ENCODE measurements around the gene SEC63.
A peak's percentile ranks its signal among the peaks of the same experiment; 100 is the strongest.
"Not testable (repeated sequence)": the region's sequence is repeated elsewhere in the genome, so short reads cannot be mapped to it uniquely, and the experiment has no call there.

The SEC63 gene

DNA sequence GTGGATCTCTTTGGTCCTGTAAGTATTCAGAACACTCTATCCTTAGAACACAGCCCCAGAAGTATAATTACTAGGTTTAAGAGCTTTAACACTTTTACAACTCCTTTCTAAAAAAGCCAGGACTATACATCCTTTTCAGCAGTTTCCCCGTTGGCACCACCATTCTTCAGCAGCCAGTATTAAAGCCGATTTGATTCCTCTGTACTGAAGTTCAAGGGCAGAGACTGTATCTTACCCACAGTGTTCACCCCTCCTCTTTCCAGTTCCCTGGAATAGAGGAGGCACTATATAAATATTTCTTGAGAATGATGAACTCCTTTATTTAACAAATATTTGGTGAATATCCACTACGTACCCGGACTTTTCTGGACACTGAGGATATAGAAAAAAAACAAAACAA, 15.9 kb downstream of the SEC63 start:
- DNase-seq: no peak
- in situ Hi-C loops (cut with MboI; ENCODE audit: low pct_unique_long_range_greater_than_20kb, low sequenced_read_pairs): no loop called here

DNA sequence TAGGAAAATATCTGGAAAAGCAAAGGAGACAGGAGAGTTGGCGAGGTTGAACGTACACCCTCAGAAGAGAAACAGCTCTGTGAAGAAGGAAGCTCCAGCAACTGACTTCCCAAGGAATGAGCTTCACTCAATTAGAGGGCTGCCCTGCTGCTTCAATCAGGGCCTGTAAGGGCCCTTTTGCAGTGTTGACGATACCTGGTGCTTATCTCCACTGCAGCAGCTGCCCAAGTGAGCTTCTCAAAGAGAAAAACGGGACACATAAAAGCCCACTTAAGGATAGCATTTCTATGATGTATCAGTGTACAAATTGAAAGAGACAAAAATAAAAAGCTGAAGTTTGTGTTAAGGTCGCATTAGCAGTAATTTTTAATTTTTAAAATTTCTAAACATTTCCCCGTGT, 16.4 kb downstream of the SEC63 start:
- no peak for DNase-seq
- in situ Hi-C loops (cut with MboI; ENCODE audit: low pct_unique_long_range_greater_than_20kb, low sequenced_read_pairs): no loop called here

DNA sequence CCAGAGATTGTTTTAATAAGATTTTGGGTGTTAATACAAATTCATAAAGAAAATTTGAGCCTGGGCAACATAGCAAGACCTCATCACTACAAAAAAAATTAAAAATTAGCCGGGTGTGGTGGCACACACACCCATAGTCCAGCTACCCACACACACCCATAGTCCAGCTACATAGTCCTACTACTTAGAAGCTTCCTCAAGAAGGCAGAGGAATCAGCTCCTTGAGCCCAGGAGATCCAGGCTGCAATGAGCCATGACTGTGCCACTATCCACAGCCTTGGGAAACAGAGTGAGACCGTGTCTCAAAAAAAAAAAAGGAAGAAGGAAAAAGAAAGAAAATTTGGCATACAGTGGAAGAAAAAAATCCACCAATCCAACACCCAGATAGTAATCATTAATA, 16.8 kb downstream of the SEC63 start:
- in situ Hi-C loops (cut with MboI; ENCODE audit: low pct_unique_long_range_greater_than_20kb, low sequenced_read_pairs): no loop called here
- DNase-seq: no peak

DNA sequence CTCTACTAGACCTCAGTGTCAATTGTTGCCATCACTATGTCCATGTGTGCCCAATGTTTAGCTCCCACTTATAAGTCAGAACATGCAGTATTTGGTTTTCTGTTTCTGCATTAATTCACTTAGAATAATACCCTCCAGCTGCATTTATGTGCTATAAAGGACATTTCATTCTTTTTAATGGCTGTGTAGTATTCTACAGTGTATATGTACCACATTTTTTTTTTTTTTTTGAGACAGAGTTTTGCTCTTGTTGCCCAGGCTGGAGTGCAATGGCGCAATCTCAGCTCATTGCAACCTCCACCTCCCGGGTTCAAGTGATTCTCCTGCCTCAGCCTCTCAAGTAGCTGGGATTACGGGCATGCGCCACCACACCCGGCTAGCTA, 21.1 kb downstream of the SEC63 start:
- in situ Hi-C loops (cut with MboI; ENCODE audit: low pct_unique_long_range_greater_than_20kb, low sequenced_read_pairs); DNase-seq: not testable (repeated sequence)

DNA sequence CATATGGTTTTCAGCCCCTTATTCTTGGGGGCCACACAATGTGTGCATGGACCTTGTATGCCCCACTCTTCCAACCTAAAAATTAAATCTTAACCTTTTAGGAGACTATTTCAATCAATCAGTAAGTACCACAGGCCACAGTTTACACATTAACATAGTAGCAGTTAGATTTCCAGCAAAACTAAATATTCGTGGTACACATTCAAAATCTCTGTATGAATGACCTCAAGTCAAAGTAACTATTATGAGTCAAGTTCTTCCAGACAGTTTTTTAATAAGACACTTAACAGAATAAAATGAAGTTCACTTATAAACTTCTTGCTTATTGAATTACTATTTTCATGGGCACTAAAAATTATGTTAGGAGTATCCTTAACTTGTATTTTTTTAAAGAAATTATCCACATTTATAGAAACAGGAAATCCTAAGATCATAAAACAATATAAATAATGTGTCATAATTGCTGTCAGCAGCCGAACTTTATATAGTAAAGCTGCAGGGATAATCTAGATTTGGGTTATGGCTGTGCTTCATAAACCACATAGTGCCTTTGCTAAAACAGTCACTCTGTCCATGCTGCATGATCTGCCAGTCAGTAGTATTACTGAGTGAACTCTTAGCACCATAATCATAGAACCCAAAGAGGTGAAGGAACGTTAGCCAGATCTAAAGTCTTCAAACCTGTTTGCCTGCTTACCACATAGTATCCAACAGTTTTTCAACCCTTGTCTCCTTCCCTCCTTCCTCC, 21.7 kb downstream of the SEC63 start:
- in situ Hi-C loops (cut with MboI; ENCODE audit: low pct_unique_long_range_greater_than_20kb, low sequenced_read_pairs): no loop called here
- DNase-seq: no peak

DNA sequence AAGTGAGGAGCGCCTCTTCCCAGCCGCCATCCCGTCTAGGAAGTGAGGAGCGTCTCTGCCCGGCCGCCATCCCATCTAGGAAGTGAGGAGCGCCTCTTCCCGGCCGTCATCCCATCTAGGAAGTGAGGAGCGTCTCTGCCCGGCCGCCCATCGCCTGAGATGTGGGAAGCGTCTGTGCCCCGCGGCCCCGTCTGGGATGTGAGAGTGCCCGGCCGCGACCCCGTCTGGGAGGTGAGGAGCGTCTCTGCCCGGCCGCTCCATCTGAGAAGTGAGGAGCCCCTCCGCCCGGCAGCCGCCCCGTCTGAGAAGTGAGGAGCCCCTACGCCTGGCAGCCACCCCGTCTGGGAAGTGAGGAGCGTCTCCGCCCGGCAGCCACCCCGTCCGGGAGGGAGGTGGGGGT, 23.8 kb downstream of the SEC63 start:
- DNase-seq; in situ Hi-C loops (cut with MboI; ENCODE audit: low pct_unique_long_range_greater_than_20kb, low sequenced_read_pairs): not testable (repeated sequence)

DNA sequence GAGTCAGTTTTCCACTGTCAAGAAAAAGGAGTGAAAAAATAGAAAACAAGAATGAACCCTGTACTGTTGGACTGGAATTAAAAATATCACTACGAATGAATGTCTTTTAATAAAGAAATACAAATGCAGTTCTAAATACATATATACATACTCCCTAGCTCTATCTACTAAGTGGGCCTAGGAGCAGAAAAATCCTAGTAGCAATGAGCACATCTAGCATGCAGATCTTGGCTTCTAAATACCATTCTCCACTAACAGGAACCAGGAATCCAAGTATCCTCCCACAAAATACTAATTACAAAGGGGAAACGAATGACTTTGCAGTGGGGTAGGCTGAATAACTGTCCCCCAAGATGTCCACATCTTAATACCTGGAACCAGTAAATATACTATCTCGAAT, 25.4 kb downstream of the SEC63 start:
- DNase-seq: no peak
- in situ Hi-C loops (cut with MboI; ENCODE audit: low pct_unique_long_range_greater_than_20kb, low sequenced_read_pairs): no loop called here

DNA sequence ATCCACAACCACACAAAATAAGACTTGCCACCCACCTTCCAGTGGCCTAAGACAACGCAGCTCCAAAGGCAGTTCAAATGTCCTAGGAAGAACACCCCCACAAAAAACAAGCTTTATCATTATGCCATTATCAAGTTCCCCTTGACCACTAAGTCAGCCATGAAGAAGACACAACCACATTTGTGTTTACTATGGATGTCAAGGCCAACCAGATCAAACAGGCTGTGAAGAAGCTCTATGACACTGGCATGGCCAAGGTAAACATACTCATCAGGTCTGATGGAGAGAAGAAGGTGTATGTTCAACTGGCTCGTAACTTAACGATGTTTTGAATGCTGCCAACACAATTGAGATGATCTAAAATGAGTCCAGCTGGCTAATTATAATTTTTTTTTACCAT, 26.1 kb downstream of the SEC63 start:
- in situ Hi-C loops (cut with MboI; ENCODE audit: low pct_unique_long_range_greater_than_20kb, low sequenced_read_pairs): no loop called here
- DNase-seq: no peak

DNA sequence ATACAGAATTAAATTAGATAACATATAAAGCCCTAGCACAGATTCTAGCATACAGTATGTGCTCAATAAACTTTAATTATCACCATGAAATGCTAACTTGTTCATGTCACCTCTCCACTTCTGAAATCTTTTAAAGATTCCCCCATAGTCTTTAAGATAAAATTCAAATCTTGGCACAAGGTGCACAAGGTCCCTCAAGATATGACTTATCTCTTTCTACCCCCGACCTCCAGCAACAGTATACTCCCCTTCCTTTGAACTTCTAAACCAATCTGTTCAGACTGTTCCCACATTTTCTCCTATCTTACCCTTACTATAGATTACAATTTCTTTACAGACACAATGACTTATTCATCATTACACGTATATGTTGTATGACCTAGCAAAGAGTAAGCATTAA, 29.0 kb downstream of the SEC63 start:
- no peak for DNase-seq
- in situ Hi-C loops (cut with MboI; ENCODE audit: low pct_unique_long_range_greater_than_20kb, low sequenced_read_pairs): no loop called here

DNA sequence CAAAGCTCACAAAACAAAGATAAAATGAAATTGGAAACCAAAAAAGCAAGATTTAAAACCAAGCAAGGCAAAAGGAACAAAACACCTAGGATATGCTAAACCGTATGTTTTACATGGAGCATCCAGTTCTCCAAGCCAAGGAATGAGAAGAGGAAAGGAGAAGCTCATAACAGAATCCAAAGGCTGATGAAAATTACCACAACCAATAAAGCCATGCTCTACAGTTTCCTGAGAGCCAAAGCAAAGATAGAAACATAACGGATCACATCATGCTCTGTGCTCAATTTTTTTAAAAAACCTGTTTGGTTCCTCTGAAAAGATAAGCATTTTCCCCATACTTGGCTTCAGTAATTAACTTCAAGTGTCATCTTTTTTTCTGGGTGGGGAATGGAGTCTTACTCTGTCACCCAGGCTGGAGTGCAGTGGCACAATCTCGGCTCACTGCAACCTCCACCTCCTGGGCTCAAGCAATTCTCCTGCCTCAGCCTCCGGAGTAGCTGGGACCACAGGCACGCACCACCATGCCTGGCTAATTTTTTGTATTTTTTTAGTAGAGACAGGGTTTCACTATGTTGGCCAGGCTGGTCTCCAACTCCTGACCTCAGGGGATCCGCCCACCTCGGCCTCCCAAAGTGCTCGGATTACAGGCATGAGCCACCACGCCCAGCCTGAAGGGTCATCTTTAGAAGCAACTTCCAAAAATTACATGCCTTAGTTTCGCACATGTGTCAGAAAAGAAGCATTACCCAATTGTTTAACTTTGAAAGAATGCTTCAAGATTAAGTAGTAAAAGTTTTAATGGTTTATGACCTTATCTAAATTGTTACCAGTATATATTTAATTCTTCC, 31.1 kb downstream of the SEC63 start:
- DNase-seq; in situ Hi-C loops (cut with MboI; ENCODE audit: low pct_unique_long_range_greater_than_20kb, low sequenced_read_pairs): not testable (repeated sequence)

DNA sequence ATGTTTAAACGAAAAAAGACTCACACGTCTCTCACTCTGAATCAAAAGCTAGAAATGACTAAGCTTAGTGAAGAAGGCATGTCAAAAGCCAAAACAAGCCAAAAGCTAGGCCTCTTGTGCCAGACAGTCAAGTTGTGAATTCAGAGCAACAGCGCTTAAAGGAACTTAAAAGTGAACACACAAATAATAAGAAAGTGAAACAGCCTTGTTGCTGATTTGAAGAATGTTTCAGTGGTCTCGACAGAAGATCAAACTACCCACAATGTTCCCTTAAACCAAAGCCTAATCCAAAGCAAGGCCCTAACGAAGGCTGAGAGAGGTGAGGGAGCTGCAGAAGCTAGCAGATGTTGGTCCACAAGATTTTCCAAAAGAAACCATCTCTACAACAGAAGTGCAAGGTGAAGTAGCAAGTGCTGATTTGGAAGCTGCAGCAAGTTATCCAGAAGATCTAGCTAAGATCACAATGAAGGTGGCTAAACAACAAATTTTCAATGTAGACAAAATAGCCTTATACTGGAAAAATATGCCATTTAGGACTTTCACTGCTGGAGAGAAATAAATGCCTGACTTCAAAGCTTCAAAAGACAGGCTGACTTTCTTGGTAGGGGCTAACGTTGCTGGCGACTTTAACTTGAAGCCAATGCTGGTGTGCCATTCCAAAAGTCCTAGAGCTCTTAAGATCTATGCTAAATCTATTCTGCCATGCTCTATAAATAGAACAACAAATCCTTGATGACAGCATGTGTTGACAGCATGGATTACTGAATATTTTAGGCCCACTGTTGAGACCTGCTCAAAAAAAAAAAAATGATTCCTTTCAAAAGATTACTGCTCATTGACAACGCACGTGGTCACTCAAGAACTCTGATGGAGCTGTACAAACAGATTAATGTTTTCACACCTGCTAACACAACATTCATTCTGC, 40.3 kb downstream of the SEC63 start:
- in situ Hi-C loops (cut with MboI; ENCODE audit: low pct_unique_long_range_greater_than_20kb, low sequenced_read_pairs): no loop called here
- DNase-seq: no peak

DNA sequence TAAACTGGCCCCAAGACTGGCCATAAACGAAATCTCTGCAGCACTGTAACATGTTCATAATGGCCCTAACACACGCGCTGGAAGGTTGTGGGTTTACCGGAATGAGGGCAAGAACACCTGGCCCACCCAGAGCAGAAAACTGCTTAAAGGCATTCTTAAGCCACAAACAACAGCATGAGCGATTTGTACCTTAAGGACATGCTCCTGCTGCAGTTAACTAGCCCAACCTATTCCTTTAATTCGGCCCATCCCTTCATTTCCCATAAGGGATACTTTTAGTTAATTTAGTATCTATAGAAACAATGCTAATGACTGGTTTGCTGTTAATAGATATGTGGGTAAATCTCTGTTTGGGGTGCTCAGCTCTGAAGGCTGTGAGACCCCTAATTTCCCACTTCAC, 41.0 kb downstream of the SEC63 start:
- DNase-seq; in situ Hi-C loops (cut with MboI; ENCODE audit: low pct_unique_long_range_greater_than_20kb, low sequenced_read_pairs): not testable (repeated sequence)

DNA sequence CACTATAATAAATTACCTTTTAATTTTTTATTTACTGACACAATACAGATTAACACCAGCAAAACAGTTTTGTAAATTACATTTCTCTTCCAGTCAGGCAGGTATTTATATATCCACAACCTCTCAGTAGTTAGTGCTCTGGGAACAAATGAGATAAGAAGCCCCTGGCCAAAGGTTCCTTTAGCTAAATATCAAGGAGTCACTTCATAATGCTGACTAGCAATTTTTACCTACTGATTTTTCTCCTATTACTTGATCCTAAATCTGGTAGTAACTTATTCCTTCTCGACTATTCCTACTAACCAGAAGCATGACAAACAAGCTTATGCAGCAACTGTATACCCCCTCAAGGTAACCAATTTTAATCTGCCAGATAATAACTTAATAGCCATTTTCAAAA, 46.3 kb downstream of the SEC63 start:
- DNase-seq: no peak
- in situ Hi-C loops (cut with MboI; ENCODE audit: low pct_unique_long_range_greater_than_20kb, low sequenced_read_pairs): no loop called here

DNA sequence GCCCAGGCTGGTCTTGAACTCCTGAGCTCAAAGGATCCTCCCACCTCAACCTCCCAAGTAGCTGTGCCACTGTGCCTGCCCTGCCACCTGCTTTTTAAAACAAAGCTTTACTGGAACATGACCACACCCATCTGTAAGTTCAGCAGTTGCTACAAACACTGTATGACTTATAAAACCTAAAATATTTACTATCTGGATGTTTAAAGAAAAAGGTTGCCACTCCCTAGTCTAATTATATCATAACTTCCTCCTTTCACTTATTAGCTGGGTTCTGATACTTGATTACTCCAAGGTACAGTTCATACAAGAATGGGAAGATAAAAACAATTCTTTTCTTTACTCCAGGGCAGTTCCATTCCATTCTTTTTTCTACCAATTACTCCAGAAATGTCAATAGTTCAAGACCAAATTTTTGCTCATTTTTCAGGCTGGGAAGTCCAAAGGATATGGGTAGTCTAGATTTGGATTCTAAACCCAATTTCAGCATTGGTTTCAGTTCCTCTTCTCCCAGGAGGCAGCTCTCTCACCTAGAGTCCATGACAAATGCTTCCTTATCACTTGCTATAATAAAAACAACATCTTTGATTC, 63.1 kb downstream of the SEC63 start:
- in situ Hi-C loops (cut with MboI; ENCODE audit: low pct_unique_long_range_greater_than_20kb, low sequenced_read_pairs): no loop called here
- DNase-seq: peak; percentile 11

DNA sequence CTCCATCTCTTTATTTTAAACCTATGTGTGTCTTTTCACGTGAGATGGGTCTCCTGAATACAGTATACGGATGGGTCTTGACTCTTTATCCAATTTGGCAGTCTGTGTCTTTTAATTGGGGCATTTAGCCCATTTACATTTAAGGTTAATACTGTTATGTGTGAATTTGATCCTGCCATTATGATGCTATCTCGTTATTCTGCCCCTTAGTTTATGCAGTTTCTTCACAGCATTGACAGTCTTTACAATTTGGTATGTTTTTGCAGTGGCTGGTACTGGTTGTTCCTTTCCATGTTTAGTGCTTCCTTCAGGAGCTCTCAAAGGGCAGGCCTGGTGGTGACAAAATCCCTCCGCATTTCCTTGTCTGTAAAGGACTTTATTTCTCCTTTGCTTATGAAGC, 67.6 kb downstream of the SEC63 start:
- in situ Hi-C loops (cut with MboI; ENCODE audit: low pct_unique_long_range_greater_than_20kb, low sequenced_read_pairs): not testable (repeated sequence)

DNA sequence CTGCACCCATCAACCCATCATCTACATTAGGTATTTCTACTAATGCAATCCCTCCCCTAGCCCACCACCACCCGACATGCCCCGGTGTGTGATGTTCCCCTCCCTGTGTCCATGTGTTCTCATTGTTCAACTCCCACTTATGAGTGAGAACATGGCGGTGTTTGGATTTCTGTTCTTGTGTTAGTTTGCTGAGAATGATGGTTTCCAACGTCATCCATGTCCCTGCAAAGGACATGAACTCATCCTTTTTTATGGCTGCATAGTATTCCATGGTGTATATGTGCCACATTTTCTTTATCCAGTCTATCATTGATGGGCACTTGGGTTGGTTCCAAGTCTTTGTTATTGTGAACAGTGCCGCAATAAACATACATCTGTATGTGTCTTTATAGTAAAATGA, 72.1 kb downstream of the SEC63 start:
- in situ Hi-C loops (cut with MboI; ENCODE audit: low pct_unique_long_range_greater_than_20kb, low sequenced_read_pairs); DNase-seq: not testable (repeated sequence)

More for the DNA sequence above, 67.6 kb downstream of the SEC63 start:
- DNase-seq: not testable (repeated sequence)

DNA sequence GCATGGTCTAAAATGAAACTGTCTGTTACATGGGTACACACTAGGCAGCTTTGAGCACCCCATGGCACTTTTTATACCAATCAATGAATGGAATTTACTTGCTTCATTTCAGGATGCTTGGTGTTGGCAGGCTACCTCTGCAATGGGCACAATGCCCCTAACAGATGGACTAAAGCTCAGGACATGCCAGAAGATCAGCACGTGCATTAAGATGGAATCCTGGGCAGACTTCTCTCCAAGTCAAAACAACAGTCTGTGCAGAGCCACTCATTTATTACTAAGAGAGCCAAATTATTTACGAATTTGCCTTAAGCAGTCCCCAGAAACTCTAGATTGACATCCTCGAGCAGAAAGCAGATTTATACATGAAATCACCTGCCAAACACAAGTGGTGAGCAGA, 78.1 kb downstream of the SEC63 start:
- no peak for DNase-seq
- in situ Hi-C loops (cut with MboI; ENCODE audit: low pct_unique_long_range_greater_than_20kb, low sequenced_read_pairs): no loop called here

DNA sequence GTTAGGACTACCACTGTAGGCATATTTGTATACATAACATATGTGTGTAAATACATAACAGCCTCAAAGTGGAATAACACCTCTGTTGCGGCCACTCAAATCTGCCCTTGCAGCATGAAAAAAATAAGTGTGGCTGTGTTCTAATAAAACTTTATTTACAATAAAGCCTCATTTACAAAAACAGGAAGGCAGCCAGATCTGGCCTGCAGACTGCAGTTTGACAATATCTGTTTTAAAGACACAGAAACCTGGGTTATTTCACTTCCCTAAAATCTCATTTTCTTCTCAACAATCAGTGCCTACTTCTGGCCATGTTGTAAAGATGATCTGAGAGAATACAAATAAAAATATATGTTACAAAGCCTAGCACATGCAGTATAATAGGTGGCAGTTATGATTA, 80.0 kb downstream of the SEC63 start:
- peak; percentile 45 for DNase-seq
- in situ Hi-C loops (cut with MboI; ENCODE audit: low pct_unique_long_range_greater_than_20kb, low sequenced_read_pairs): no loop called here

DNA sequence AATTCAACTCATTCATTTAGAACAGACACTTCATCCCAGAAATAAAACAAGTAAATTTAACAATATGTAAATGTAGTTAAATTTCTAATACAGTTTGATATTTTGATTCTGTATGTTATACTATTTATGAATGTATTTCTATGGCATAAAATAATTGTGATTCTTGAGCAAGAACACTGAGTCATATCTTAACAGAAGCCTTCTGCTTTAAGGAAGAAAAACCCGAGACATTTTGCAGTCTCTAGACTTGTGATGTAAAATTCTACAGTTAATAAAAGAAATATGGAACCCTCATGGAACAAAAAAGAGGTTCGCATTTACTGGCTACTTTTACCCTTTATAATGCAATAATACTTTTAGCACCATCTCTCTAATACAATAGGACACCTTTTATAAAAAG, 86.0 kb downstream of the SEC63 start:
- no peak for DNase-seq
- in situ Hi-C loops (cut with MboI; ENCODE audit: low pct_unique_long_range_greater_than_20kb, low sequenced_read_pairs): no loop called here
